Lower leg skin (tissue), 4 donors: ENCODE results near the gene SEC61A2. TPM values are rescaled to one million over a fixed set of nuclear protein-coding genes. Genes with fewer than 3 reads are reported as not detected.

ENCODE experiments used
- DNase-seq, 2 donors: peaks; one replicate each; pipeline ENCODE4 v3.0.0-alpha.2; 2019; ENCODE audit warnings: low spot score in 2 of 2
- H3K4me3 ChIP-seq: fragments of 200-600 bp; sonication (generic); 2 replicates; pipeline ENCODE4 v1.5.1; 2017; ENCODE audit warnings: mild to moderate bottlenecking, low read depth; ENCODE audit not compliant: poor library complexity, severe bottlenecking
- CTCF ChIP-seq, 3 donors: fragments of 450-650 bp; IDR thresholded peaks; one replicate each; pipeline ENCODE4 v1.5.1; 2016; ENCODE audit warnings: antibody characterized with exemption in 3 of 3, mild to moderate bottlenecking in 3 of 3, moderate library complexity in 2 of 3
- POLR2A ChIP-seq, 2 donors: fragments of 450-650 bp; IDR thresholded peaks; one replicate each; pipeline ENCODE4 v1.6.1; 2016 to 2017; ENCODE audit warnings: antibody characterized with exemption in 2 of 2, mild to moderate bottlenecking in 1 of 2, moderate library complexity in 1 of 2
- WGBS, 2 donors: methylation state at CpG; one replicate each; pipeline ENCODE4 v1.1.5; 2018; 5-methylcytosine and 5-hydroxymethylcytosine counted together
- intact Hi-C: fragments of 100-400 bp; cut with DNase I; formaldehyde crosslinking; loops from one replicate; pipeline ENCODE4 v1.15.0; 2023; ENCODE audit warnings: low total_unique reads
- total RNA-seq, 4 donors: library from RNA; depleted of rRNA; stranded (reverse); fragments of >200 nt; gene quantifications; one replicate each; pipeline ENCODE4 v1.1.0, GENCODE V29; 2016

SEC61A2 gene
- total RNA-seq, 4 donors from 2014 or later, result 5.3 to 14.5 (median 6.8) TPM

GRCh38 chr10:12097791-12098190 is 31.7 kb upstream of the SEC61A2 start:
- TF ChIP-seq POLR2A (IDR thresholded peaks at IDR 0.05) (no peak), CTCF (IDR thresholded peaks at IDR 0.05) (no peak)
- no peak for DNase-seq
- intact Hi-C loops, result no loop called here
- 81 to 87% methylated on average over 5 of the region's 5 CpGs for WGBS, 2 donors
- no peak overlapping the region for H3K4me3 ChIP-seq

GRCh38 chr10:12098966-12099365 is 30.5 kb upstream of the SEC61A2 start:
- no peak overlapping the region for H3K4me3 ChIP-seq
- no peak for TF ChIP-seq POLR2A (IDR thresholded peaks at IDR 0.05)
- TF ChIP-seq CTCF (IDR thresholded peaks at IDR 0.05), result no peak
- no peak for DNase-seq
- WGBS, 2 donors, result 90 to 95% methylated on average over 4 of the region's 4 CpGs
- intact Hi-C loops, result no loop called here

GRCh38 chr10:12103802-12104201 is 25.7 kb upstream of the SEC61A2 start:
- WGBS, 2 donors, result 77 to 90% methylated on average over 4 of the region's 4 CpGs

GRCh38 chr10:12107781-12108180 is 21.7 kb upstream of the SEC61A2 start:
- no peak overlapping the region for H3K4me3 ChIP-seq
- no peak for DNase-seq
- 74 to 88% methylated on average over 14 of the region's 14 CpGs for WGBS, 2 donors
- intact Hi-C loops, result no loop called here
- TF ChIP-seq CTCF (IDR thresholded peaks at IDR 0.05) (no peak), POLR2A (IDR thresholded peaks at IDR 0.05) (no peak)

More at GRCh38 chr10:12103802-12104201, 25.7 kb upstream of the SEC61A2 start:
- TF ChIP-seq CTCF (IDR thresholded peaks at IDR 0.05), result no peak
- TF ChIP-seq POLR2A (IDR thresholded peaks at IDR 0.05), result no peak
- H3K4me3 ChIP-seq, result no peak overlapping the region
- intact Hi-C loops, result no loop called here
- no peak for DNase-seq

DNA sequence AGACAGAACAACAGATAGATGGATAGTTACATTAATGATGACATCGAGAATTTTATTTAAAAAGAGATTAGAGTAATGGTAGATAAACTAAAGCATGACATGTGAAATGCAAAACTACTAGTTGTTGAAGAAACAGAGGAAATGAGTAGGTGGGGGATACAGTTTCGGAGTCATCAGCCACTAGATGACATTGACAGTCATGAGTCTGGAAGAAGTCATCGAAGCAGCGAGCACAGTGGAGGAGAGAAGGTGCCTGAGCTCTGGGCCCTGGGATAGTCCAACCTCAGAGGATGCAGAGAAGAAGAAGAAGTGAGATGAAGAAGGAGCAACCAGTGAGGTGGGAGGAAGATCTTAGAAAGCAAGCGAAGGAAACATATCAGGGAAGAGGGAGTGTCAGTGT is 20.2 kb upstream of the SEC61A2 start:
- TF ChIP-seq CTCF (IDR thresholded peaks at IDR 0.05) (no peak), POLR2A (IDR thresholded peaks at IDR 0.05) (no peak)
- DNase-seq, result no peak
- 96 to 97% methylated on average over 5 of the region's 5 CpGs for WGBS, 2 donors
- intact Hi-C loops, result no loop called here
- H3K4me3 ChIP-seq, result no peak overlapping the region

DNA sequence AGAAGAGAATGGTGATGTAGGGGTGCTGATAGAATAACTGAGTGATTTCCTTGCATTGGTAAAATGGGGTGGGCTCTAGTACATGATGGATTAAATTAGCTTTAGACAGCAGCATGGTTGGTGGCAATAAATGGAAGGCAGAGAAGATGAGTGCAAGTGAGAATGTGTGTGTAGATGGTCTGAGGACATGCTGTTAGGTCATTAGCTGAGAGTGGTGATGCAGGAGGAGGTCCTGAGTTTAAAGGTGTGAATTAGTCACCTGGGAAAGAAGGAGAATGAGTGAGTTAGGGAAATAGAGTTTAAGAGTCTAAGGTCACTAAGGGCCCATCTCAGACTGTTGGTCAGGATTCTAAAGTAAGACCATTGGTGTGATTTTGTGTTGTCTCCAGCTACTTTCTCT is 17.9 kb upstream of the SEC61A2 start:
- no peak for DNase-seq
- H3K4me3 ChIP-seq, result no peak overlapping the region
- TF ChIP-seq POLR2A (IDR thresholded peaks at IDR 0.05) (no peak), CTCF (IDR thresholded peaks at IDR 0.05) (no peak)
- intact Hi-C loops, result loop anchor here (10.0 kb wide), 1 partner anchor 967 kb away; no protein-coding TSS in a partner anchor
